HEK293T (cell line): ENCODE measurements around the gene ZNF627.

Experiments used
- ELF4 ChIP-seq: fragments of 450-650 bp; IDR thresholded peaks from 2 replicates; pipeline ENCODE4 v1.6.1; 2017; ENCODE audit warnings: antibody characterized with exemption
- L3MBTL2 ChIP-seq: fragments of 450-650 bp; conservative IDR thresholded peaks from 2 replicates; pipeline ENCODE4 v1.6.1; 2016; ENCODE audit warnings: mild to moderate bottlenecking
- LEF1 ChIP-seq: fragments of 450-650 bp; IDR thresholded peaks from 2 replicates; pipeline ENCODE4 v1.6.1; 2017; ENCODE audit warnings: mild to moderate bottlenecking, borderline replicate concordance
- TARDBP ChIP-seq: fragments of 450-650 bp; IDR thresholded peaks from 2 replicates; pipeline ENCODE4 v1.6.1; 2016

GRCh38 chr19:11659612-11660011 is 62.3 kb downstream of the ZNF627 start:
- TF ChIP-seq ELF4 (no peak), LEF1 (no peak), L3MBTL2 (no peak), TARDBP (no peak)
